ENCODE data around the gene ZNF574.

Gene ZNF574

DNA sequence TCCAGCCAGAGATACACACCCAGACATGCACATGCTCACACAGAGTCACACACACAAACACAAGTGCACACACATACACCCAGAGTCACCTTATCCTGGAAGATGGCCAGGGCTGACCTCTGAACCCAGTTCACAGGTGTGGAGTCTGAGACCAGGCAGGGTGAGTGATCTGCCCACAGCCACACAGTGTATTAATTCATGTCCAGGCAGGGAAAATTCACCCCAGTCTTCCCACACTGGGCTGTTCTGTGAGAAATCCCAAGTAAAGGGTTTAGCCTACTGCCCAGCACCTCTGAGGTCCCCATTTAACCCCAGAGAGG is 54.2 kb downstream of the ZNF574 start:
- no peak for DNase-seq
